Hepatic stellate cell (primary cell): ENCODE measurements around the gene FXYD7.
"Not testable (repeated sequence)": the region's sequence is repeated elsewhere in the genome, so short reads cannot be mapped to it uniquely, and the experiment has no call there.

Experiments used
- DNase-seq: peaks from one replicate; pipeline ENCODE4 v3.0.0; 2011; ENCODE audit warnings: low spot score

FXYD7 gene

GRCh38 chr19:35144600-35145436 lies 1.8 kb downstream of the FXYD7 start:
- no peak for DNase-seq

GRCh38 chr19:35146746-35147459 lies 3.8 kb downstream of the FXYD7 start:
- DNase-seq = no peak

- no peak for DNase-seq
Observed at GRCh38 chr19:35149463-35149862, 6.4 kb downstream of the FXYD7 start.

GRCh38 chr19:35150445-35150844 lies 7.4 kb downstream of the FXYD7 start:
- no peak for DNase-seq

GRCh38 chr19:35151273-35152065 lies 8.4 kb downstream of the FXYD7 start:
- no peak for DNase-seq

- DNase-seq = not testable (repeated sequence)
Observed at GRCh38 chr19:35153129-35153522, 10.1 kb downstream of the FXYD7 start.

- no peak for DNase-seq
Observed at GRCh38 chr19:35153701-35154524, 10.9 kb downstream of the FXYD7 start.

- peak; percentile 93 for DNase-seq
Observed at GRCh38 chr19:35154525-35155406, 11.7 kb downstream of the FXYD7 start, which contains the start of gene FXYD5. Gene FXYD5, plus strand, starts transcription at chr19:35154735. Its CDS starts 816 bp downstream, at chr19:35155551.

GRCh38 chr19:35155441-35155840 lies 12.4 kb downstream of the FXYD7 start:
- DNase-seq = no peak

GRCh38 chr19:35155981-35156672 lies 13.1 kb downstream of the FXYD7 start:
- no peak for DNase-seq

- no peak for DNase-seq
Observed at GRCh38 chr19:35156673-35157014, 13.6 kb downstream of the FXYD7 start.

GRCh38 chr19:35157431-35157830 lies 14.4 kb downstream of the FXYD7 start:
- DNase-seq = no peak

GRCh38 chr19:35159606-35160005 lies 16.6 kb downstream of the FXYD7 start:
- DNase-seq = no peak

- no peak for DNase-seq
Observed at GRCh38 chr19:35160629-35161433, 17.8 kb downstream of the FXYD7 start.

GRCh38 chr19:35161434-35161743 lies 18.3 kb downstream of the FXYD7 start:
- DNase-seq = no peak

- DNase-seq = no peak
Observed at GRCh38 chr19:35162471-35163326, 19.6 kb downstream of the FXYD7 start.

GRCh38 chr19:35164418-35164817 lies 21.4 kb downstream of the FXYD7 start:
- no peak for DNase-seq
